SJCRH30 (cell line): ENCODE data around the gene PRRC2B. TPM values are rescaled to one million over a fixed set of nuclear protein-coding genes. Genes with fewer than 3 reads are reported as not detected.
"Not testable (repeated sequence)": the region's sequence is repeated elsewhere in the genome, so short reads cannot be mapped to it uniquely, and the experiment has no call there.

Experiments
- DNase-seq, 2 experiments: peaks; one replicate each; pipeline ENCODE4 v3.0.0-alpha.2; 2015 to 2020
- H3K27ac ChIP-seq: fragments of 250-450 bp; sonication (Bioruptor Pico); 2 replicates; pipeline ENCODE4 v1.5.1; 2020; ENCODE audit warnings: mild to moderate bottlenecking, moderate library complexity
- H3K27me3 ChIP-seq: fragments of 250-450 bp; sonication (Bioruptor Pico); 2 replicates; pipeline ENCODE4 v1.5.1; 2020; ENCODE audit warnings: mild to moderate bottlenecking, moderate library complexity
- H3K36me3 ChIP-seq: fragments of 250-450 bp; sonication (Bioruptor Pico); 2 replicates; pipeline ENCODE4 v1.5.1; 2020; ENCODE audit warnings: mild to moderate bottlenecking, moderate library complexity
- H3K4me1 ChIP-seq: fragments of 250-450 bp; sonication (Bioruptor Pico); 2 replicates; pipeline ENCODE4 v1.5.1; 2020; ENCODE audit warnings: mild to moderate bottlenecking, moderate library complexity
- H3K4me3 ChIP-seq: fragments of 250-450 bp; sonication (Bioruptor Pico); 2 replicates; pipeline ENCODE4 v1.5.1; 2020; ENCODE audit warnings: mild to moderate bottlenecking, moderate library complexity
- H3K9me3 ChIP-seq: fragments of 250-450 bp; sonication (Bioruptor Pico); replicated peaks from 2 replicates; pipeline ENCODE4 v1.5.1; 2020; ENCODE audit warnings: mild to moderate bottlenecking, moderate library complexity
- total RNA-seq: library from RNA; depleted of rRNA; stranded (reverse); fragments of >200 nt; shearing (Covaris generic); gene quantifications from 2 replicates; pipeline ENCODE4 v1.2.3, GENCODE V29; 2014

PRRC2B gene
- total RNA-seq, 1 experiment from 2014 or later: 185 TPM

DNA sequence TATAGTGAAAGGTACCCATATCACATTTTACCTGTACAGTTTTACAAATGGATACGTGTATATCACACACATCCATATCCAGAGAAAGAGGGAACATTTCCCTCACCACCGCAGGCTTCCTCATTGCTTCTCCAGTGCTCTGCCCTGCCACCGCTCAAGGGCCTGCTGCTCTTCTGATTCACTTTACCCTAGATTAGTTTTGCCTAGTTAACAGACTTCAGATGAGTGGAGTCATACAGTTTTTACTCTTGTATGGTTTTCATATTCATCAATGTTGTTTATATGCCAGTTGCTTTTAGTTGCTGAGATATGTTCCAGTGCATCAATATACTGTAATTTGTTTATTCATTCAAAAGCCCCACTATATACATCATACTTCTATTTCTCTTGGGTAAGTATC is 54.9 kb downstream of the PRRC2B start:
- Histone ChIP-seq H3K27ac (no peak overlapping the region), H3K4me3 (no peak overlapping the region), H3K36me3 (peaks cover 97% of the 10 kb centered on the region), H3K4me1 (no peaks in the 10 kb centered on the region), H3K27me3 (no peaks in the 10 kb centered on the region), H3K9me3 (no peaks in the 10 kb centered on the region)
- DNase-seq: no peak

DNA sequence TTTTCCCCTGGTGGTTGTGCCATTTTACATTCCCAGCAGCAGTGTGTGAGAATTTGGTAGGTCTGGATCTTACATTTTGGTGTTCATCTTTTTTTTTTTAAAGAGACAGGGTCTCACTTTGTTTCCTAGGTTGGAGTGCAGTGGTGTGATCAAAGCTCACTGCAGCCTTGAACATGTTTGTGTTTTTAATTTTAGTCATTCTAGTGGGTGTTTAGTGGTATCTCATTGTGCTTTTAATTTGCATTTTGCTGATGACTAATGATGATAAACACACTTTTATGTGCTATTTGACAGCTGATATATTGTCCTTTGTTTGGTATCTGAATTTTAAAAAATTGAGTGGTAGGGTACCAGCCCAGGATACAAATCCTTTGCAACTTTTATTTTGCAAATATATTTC is 55.4 kb downstream of the PRRC2B start:
- DNase-seq: no peak
- Histone ChIP-seq H3K9me3 (no peaks in the 10 kb centered on the region), H3K27ac (no peak overlapping the region), H3K27me3 (no peaks in the 10 kb centered on the region), H3K4me3 (no peak overlapping the region), H3K4me1 (no peaks in the 10 kb centered on the region), H3K36me3 (peaks cover 97% of the 10 kb centered on the region)

DNA sequence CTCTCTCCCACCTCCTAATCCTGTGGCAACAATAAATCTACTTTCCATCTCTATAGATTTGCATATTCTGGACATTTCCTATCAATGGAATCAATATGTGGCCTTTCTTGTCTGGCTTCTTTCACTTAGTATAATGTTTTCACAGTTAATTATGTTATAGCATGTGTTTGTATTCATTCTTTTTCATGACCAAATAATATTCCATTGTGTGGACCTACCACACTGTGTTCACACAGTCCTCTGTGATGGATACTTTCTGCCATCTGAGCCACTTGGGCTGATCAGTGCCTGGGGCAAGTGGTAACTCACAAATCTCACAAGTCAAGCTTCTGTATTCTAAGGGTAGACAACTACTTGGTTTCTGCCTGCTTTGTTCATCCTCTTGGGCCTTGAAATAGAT is 60.1 kb downstream of the PRRC2B start:
- Histone ChIP-seq H3K36me3 (peaks cover 92% of the 10 kb centered on the region), H3K27me3 (no peaks in the 10 kb centered on the region), H3K27ac (no peak overlapping the region), H3K4me1 (no peaks in the 10 kb centered on the region), H3K4me3 (no peak overlapping the region), H3K9me3 (no peaks in the 10 kb centered on the region)
- no peak for DNase-seq

DNA sequence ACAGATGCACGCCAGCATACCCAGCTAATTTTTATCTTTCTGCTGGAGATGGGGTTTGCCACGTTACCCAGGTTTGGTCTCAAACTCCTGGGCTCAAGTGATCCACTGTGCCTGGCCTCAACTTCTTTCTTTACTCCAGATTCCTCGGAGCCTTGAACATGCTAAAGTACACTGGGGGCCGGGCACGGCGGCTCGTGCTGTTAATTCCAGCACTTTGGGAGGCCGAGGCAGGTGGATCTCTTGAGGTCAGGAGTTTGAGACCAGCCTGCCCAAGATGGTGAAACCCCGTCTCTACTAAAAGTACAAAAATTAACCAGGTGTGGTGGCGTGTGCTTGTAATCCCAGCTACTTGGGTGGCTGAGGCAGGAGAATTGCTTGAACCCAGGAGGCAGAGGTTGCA is 61.8 kb downstream of the PRRC2B start:
- not testable (repeated sequence) for H3K4me1 ChIP-seq, H3K9me3 ChIP-seq, H3K4me3 ChIP-seq, H3K27me3 ChIP-seq, H3K27ac ChIP-seq, DNase-seq
- H3K36me3 ChIP-seq: peaks cover 90% of the 10 kb centered on the region

- Histone ChIP-seq H3K4me3 (no peak overlapping the region), H3K27me3 (no peaks in the 10 kb centered on the region), H3K36me3 (peaks cover 90% of the 10 kb centered on the region), H3K9me3 (no peaks in the 10 kb centered on the region), H3K27ac (no peak overlapping the region), H3K4me1 (no peaks in the 10 kb centered on the region)
- no peak for DNase-seq
Measured at GRCh38 chr9:131457746-131458145, 63.9 kb downstream of the PRRC2B start.

DNA sequence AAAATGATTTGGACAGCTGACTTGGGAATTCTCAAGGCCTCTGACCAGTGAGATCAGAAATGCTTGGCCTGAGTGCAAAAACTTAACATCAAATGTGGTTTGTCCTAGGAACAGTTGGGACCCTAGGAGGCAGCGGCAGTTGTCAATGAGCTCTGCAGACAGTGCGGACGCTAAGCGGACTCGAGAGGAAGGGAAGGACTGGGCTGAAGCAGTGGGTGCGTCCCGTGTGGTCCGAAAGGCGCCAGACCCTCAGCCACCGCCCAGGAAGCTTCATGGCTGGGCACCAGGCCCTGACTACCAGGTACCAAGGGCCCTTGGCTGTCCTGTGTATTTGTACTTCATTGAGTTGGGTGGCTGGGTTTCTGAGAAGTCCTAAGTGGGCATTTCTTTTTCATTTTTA is 65.2 kb downstream of the PRRC2B start:
- no peaks in the 10 kb centered on the region for H3K27me3 ChIP-seq
- H3K36me3 ChIP-seq: peaks cover 90% of the 10 kb centered on the region
- H3K4me1 ChIP-seq: no peaks in the 10 kb centered on the region
- no peak for DNase-seq
- H3K27ac ChIP-seq: no peak overlapping the region
- no peaks in the 10 kb centered on the region for H3K9me3 ChIP-seq
- no peak overlapping the region for H3K4me3 ChIP-seq

DNA sequence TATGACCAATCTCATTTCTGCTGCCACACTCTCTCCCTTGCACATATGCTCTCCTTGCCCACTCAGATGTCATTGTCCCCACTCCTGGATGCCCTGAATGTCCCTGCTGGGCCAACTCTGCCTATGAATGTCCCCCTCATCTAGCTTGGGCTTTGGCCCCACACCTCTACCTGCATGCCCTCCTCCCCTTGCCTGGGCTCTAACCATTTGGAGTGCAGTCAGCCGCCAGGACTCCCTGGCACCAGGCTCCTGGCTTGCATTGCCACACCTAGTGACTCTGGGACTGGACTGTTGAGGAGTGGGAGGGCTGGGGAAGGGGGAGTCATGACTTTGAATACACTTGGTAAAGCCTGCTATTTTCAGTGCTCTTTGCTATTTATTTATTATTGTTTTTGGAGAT is 67.3 kb downstream of the PRRC2B start:
- Histone ChIP-seq H3K4me3 (no peak overlapping the region), H3K36me3 (peaks cover 93% of the 10 kb centered on the region), H3K27me3 (no peaks in the 10 kb centered on the region), H3K27ac (no peak overlapping the region), H3K9me3 (no peaks in the 10 kb centered on the region), H3K4me1 (no peaks in the 10 kb centered on the region)
- no peak for DNase-seq

- H3K36me3 ChIP-seq: peaks cover 94% of the 10 kb centered on the region
- no peak overlapping the region for H3K27ac ChIP-seq
- no peaks in the 10 kb centered on the region for H3K27me3 ChIP-seq
- H3K4me1 ChIP-seq: no peaks in the 10 kb centered on the region
- no peak overlapping the region for H3K4me3 ChIP-seq
- DNase-seq: no peak
- no peaks in the 10 kb centered on the region for H3K9me3 ChIP-seq
Measured at GRCh38 chr9:131464354-131465000, 70.6 kb downstream of the PRRC2B start.

- H3K36me3 ChIP-seq: peaks cover 96% of the 10 kb centered on the region
- no peak for DNase-seq
- no peaks in the 10 kb centered on the region for H3K4me1 ChIP-seq
- no peaks in the 10 kb centered on the region for H3K9me3 ChIP-seq
- H3K27me3 ChIP-seq: no peaks in the 10 kb centered on the region
- no peak overlapping the region for H3K27ac ChIP-seq
- H3K4me3 ChIP-seq: no peak overlapping the region
Measured at GRCh38 chr9:131465401-131465800, 71.5 kb downstream of the PRRC2B start.

DNA sequence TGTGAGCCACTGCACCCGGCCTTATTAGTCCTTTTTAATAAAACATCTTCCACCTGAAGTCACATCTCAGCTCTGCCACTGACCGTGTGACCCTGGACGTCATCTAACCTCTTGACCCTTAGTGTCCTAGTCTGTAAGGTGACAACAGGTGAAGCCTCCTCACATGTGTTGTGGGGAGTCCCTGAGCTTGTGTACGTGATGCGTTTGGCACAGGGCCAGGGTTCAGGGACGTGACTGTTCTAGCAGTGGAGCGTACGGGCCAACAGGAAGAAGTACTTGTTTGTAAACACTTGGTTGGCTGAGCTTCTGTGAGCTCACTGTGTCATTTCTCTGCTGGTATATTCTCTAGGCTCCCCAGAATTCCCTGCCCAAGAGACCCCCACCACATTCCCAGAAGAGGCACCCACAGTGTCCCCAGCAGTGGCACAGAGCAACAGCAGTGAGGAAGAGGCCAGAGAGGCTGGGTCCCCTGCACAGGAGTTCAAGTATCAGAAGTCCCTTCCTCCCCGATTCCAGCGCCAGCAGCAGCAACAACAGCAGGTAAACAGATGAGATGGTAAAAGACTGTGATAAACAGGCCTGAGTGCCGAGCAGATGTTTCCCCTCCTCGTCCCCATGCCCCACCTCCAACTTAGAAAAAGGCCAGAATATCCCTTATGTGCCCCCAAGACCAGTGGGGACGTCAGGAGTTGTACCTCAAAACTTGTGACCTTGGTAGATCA is 73.5 kb downstream of the PRRC2B start:
- DNase-seq: no peak
- no peaks in the 10 kb centered on the region for H3K4me1 ChIP-seq
- no peak overlapping the region for H3K4me3 ChIP-seq
- H3K36me3 ChIP-seq: peaks cover 96% of the 10 kb centered on the region
- H3K27me3 ChIP-seq: no peaks in the 10 kb centered on the region
- no peaks in the 10 kb centered on the region for H3K9me3 ChIP-seq
- H3K27ac ChIP-seq: no peak overlapping the region

DNA sequence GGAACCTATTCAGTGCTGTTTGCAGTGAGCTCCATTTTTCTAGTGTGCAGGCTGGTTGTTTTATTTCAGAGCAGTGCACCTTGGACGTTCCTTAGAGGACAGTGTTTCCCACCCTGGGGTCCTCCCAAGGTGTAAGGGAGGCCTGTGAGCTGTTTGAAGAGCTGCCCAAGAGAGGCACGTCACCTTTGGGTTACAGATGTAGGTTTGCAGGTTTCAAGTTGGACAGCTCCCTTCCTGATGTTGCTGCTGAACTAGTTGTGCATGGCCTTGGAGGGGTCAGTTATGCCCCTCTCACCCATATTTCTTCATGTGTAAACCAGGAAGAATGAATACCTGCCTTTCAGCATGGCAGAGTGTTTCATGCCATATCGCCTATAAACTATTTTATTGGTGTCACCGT is 74.1 kb downstream of the PRRC2B start:
- no peaks in the 10 kb centered on the region for H3K4me1 ChIP-seq
- no peak overlapping the region for H3K27ac ChIP-seq
- H3K36me3 ChIP-seq: peaks cover 98% of the 10 kb centered on the region
- no peaks in the 10 kb centered on the region for H3K9me3 ChIP-seq
- no peak for DNase-seq
- H3K27me3 ChIP-seq: no peaks in the 10 kb centered on the region
- H3K4me3 ChIP-seq: no peak overlapping the region

GRCh38 chr9:131469356-131469755 is 75.5 kb downstream of the PRRC2B start:
- Histone ChIP-seq H3K4me1 (no peaks in the 10 kb centered on the region), H3K4me3 (no peak overlapping the region), H3K27ac (no peak overlapping the region), H3K9me3 (no peaks in the 10 kb centered on the region), H3K27me3 (no peaks in the 10 kb centered on the region), H3K36me3 (peaks cover 98% of the 10 kb centered on the region)
- no peak for DNase-seq

GRCh38 chr9:131469951-131470350 is 76.1 kb downstream of the PRRC2B start:
- Histone ChIP-seq H3K27ac (no peak overlapping the region), H3K4me3 (no peak overlapping the region), H3K9me3 (no peaks in the 10 kb centered on the region), H3K4me1 (no peaks in the 10 kb centered on the region), H3K36me3 (peaks cover 98% of the 10 kb centered on the region), H3K27me3 (no peaks in the 10 kb centered on the region)
- DNase-seq: no peak

DNA sequence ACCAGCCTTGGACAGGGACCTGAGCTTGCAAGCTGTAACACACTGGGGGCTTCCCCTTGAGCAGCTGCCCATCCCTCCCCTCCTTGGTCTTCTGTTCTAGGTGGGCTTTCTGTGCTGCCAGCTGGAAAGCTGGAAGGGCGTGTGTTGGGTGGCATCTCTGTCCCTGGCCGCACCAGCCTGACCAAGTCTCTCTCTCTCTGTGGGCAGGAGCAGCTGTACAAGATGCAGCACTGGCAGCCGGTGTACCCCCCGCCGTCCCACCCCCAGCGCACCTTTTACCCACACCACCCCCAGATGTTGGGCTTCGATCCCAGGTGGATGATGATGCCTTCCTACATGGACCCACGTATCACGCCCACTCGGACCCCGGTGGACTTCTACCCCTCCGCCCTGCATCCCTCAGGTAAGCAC is 76.7 kb downstream of the PRRC2B start:
- DNase-seq: no peak
- H3K9me3 ChIP-seq: no peaks in the 10 kb centered on the region
- no peaks in the 10 kb centered on the region for H3K4me1 ChIP-seq
- H3K27me3 ChIP-seq: no peaks in the 10 kb centered on the region
- no peak overlapping the region for H3K27ac ChIP-seq
- peaks cover 98% of the 10 kb centered on the region for H3K36me3 ChIP-seq
- no peak overlapping the region for H3K4me3 ChIP-seq

- H3K27ac ChIP-seq, H3K4me1 ChIP-seq, H3K4me3 ChIP-seq, H3K27me3 ChIP-seq, H3K9me3 ChIP-seq, DNase-seq: not testable (repeated sequence)
- peaks cover 100% of the 10 kb centered on the region for H3K36me3 ChIP-seq
Measured at GRCh38 chr9:131472085-131472484, 78.2 kb downstream of the PRRC2B start.
